Measurements from ENCODE around the gene MAGI1. TPM values are rescaled to one million over a fixed set of nuclear protein-coding genes. Genes with fewer than 3 reads are reported as not detected.

Gene MAGI1
- total and polyA plus RNA-seq, 2 donors (not counting 1 experiment from before 2014, with no cell fraction given), result 0.10 to 0.22 TPM

DNA sequence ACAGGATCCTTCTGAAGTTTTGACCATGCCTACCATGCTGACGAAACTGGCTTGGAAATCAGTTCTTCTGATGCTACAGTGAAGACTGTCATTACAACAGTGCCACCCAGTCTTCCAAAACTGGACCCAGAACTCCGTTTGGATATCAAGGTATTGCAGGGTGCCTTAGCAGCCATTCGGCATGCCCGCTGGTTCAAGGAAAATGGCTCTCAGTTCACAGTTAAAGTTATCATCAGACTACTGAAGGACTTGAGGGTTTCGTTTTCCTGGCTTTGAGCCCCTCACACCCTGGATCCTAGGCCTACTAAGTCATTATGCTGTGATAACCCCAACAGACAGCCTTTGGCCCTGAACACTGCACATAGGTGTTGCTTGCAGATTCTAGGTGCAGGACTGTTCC is 351.0 kb downstream of the MAGI1 start:
- no peaks in the 10 kb centered on the region for H3K27me3 ChIP-seq (replicated peaks in 1 of 4; ENCODE audit: control extremely low read depth in 1 of 4, control insufficient read depth in 3 of 4, insufficient read depth in 4 of 4, low read length in 3 of 4)
- H4K20me1 ChIP-seq (ENCODE audit: control insufficient read depth, insufficient read depth, low read length, poor library complexity, severe bottlenecking), result no peaks in the 10 kb centered on the region
- H3K36me3 ChIP-seq (replicated peaks in 1 of 2; ENCODE audit: control extremely low read depth in 1 of 2, control insufficient read depth in 1 of 2, extremely low read depth in 1 of 2, insufficient read depth in 2 of 2, low read length in 1 of 2), result no peaks in the 10 kb centered on the region
- no peak overlapping the region for H3K4me3 ChIP-seq (ENCODE audit: control extremely low read depth in 1 of 5, extremely low read depth in 1 of 5, insufficient read depth in 1 of 5, low read depth in 2 of 5, low read length in 4 of 5)
- ATAC-seq (ENCODE audit: low read depth) (no peak), DNase-seq (no peak)
- H3K4me1 ChIP-seq (ENCODE audit: control insufficient read depth in 2 of 2, insufficient read depth in 2 of 2, low read length in 2 of 2), result no peaks in the 10 kb centered on the region
- H3K9ac ChIP-seq (ENCODE audit: low read length), result no peak overlapping the region
- H3K4me3 Mint-ChIP-seq, result no peak overlapping the region
- H3K4me1 Mint-ChIP-seq, result no peaks in the 10 kb centered on the region
- CTCF ChIA-PET, result no interaction called here
- no peak overlapping the region for H3K27ac ChIP-seq (ENCODE audit: low read length in 2 of 2)
- POLR2A ChIA-PET, result no interaction called here
- H3K27ac Mint-ChIP-seq, result no peak overlapping the region
- no peaks in the 10 kb centered on the region for H3K79me2 ChIP-seq (ENCODE audit: control insufficient read depth, insufficient read depth, low read length)
- 93% methylated on average over 4 of the region's 5 CpGs for WGBS (ENCODE audit: insufficient coverage)
- intact Hi-C loops (cut with micrococcal nuclease), result no loop called here
- no peaks in the 10 kb centered on the region for H3K9me3 Mint-ChIP-seq (ENCODE audit: insufficient read depth)
- H3K4me2 ChIP-seq (replicated peaks; ENCODE audit: low read depth, low read length, poor library complexity, severe bottlenecking), result no peak overlapping the region
- TF ChIP-seq EZH2 (IDR thresholded peaks at IDR 0.05; ENCODE audit: borderline replicate concordance, insufficient read depth, low read depth, low read length, poor library complexity, severe bottlenecking) (no peak), CTCF (IDR thresholded peaks at IDR 0.05) (no peak)
- H2AFZ ChIP-seq (ENCODE audit: insufficient read depth, low read depth, low read length, poor library complexity, severe bottlenecking), result no peak overlapping the region
- no peaks in the 10 kb centered on the region for H3K27me3 Mint-ChIP-seq
- H3K9me3 ChIP-seq (ENCODE audit: control extremely low read depth in 1 of 3, control insufficient read depth in 2 of 3, insufficient read depth in 1 of 3, low read length in 2 of 3), result no peaks in the 10 kb centered on the region

DNA sequence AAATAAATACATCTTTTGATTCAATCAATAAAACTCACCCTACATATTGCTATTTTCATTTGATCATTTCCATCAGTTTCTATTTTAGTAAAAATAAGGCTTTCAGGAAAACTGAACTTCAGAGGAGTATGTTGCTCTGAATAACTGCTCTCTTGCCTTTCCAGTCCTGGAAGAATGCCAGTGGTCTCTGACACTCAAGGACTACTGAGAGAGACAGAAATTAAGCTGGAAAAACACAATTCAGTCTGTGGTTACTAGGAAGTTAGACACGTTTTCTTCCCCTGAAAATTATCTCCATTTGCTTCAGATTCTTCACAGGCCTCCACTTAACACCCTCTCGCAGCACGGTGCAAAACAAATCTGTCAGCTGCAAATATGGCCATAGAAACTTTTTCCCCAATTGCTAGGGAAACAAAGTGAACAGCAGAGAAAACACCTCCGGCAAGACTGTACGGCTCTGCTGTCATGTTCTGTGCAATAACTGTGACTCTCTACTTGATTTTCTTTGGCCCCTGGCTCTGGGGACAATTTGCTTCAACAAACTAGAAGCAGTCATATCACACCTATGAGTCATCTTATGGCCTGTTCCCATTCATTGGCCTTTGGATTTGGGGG is 353.0 kb downstream of the MAGI1 start:
- Histone ChIP-seq H3K79me2 (ENCODE audit: control insufficient read depth, insufficient read depth, low read length) (no peaks in the 10 kb centered on the region), H3K9ac (ENCODE audit: low read length) (no peak overlapping the region), H3K9me3 (ENCODE audit: control extremely low read depth in 1 of 3, control insufficient read depth in 2 of 3, insufficient read depth in 1 of 3, low read length in 2 of 3) (no peaks in the 10 kb centered on the region), H3K27me3 (replicated peaks in 1 of 4; ENCODE audit: control extremely low read depth in 1 of 4, control insufficient read depth in 3 of 4, insufficient read depth in 4 of 4, low read length in 3 of 4) (no peaks in the 10 kb centered on the region), H3K27ac (ENCODE audit: low read length in 2 of 2) (no peak overlapping the region), H3K4me3 (ENCODE audit: control extremely low read depth in 1 of 5, extremely low read depth in 1 of 5, insufficient read depth in 1 of 5, low read depth in 2 of 5, low read length in 4 of 5) (no peak overlapping the region), H3K4me1 (ENCODE audit: control insufficient read depth in 2 of 2, insufficient read depth in 2 of 2, low read length in 2 of 2) (no peaks in the 10 kb centered on the region), H2AFZ (ENCODE audit: insufficient read depth, low read depth, low read length, poor library complexity, severe bottlenecking) (no peak overlapping the region), H3K4me2 (replicated peaks; ENCODE audit: low read depth, low read length, poor library complexity, severe bottlenecking) (no peak overlapping the region), H4K20me1 (ENCODE audit: control insufficient read depth, insufficient read depth, low read length, poor library complexity, severe bottlenecking) (no peaks in the 10 kb centered on the region), H3K36me3 (replicated peaks in 1 of 2; ENCODE audit: control extremely low read depth in 1 of 2, control insufficient read depth in 1 of 2, extremely low read depth in 1 of 2, insufficient read depth in 2 of 2, low read length in 1 of 2) (no peaks in the 10 kb centered on the region)
- Mint-ChIP-seq H3K27ac (no peak overlapping the region), H3K9me3 (ENCODE audit: insufficient read depth) (no peaks in the 10 kb centered on the region), H3K4me3 (no peak overlapping the region), H3K27me3 (no peaks in the 10 kb centered on the region), H3K4me1 (no peaks in the 10 kb centered on the region)
- ChIA-PET POLR2A (no interaction called here), CTCF (no interaction called here)
- WGBS (ENCODE audit: insufficient coverage), result 73% methylated on average over 5 of the region's 5 CpGs
- TF ChIP-seq EZH2 (IDR thresholded peaks at IDR 0.05; ENCODE audit: borderline replicate concordance, insufficient read depth, low read depth, low read length, poor library complexity, severe bottlenecking) (no peak), CTCF (IDR thresholded peaks at IDR 0.05) (no peak)
- ATAC-seq (ENCODE audit: low read depth), result no peak
- DNase-seq, result no peak
- intact Hi-C loops (cut with micrococcal nuclease), result no loop called here
